RWPE1 (cell line): ENCODE measurements around the gene FAH.

Experiments used
- CTCF ChIA-PET: fragments of 350-600 bp; sonication (Branson Sonifier 250); formaldehyde crosslinking; extraction: SDS; loops from one replicate; lab custom pipeline; 2021; lab: Yijun Ruan, JAX
- POLR2A ChIA-PET: fragments of 400-600 bp; formaldehyde crosslinking; extraction: SDS; loops from one replicate; lab custom pipeline; 2020; ENCODE audit warnings: antibody characterized with exemption; ENCODE audit not compliant: low non-redundant PET; lab: Yijun Ruan, JAX
- DNase-seq: peaks from one replicate; pipeline ENCODE4 v3.0.0; 2012; ENCODE audit warnings: low spot score
- H3K27ac ChIP-seq: fragments of 450-650 bp; 2 replicates; pipeline ENCODE4 v1.5.1; 2017
- CTCF ChIP-seq: fragments of 450-650 bp; conservative IDR thresholded peaks from 2 replicates; pipeline ENCODE4 v1.5.1; 2017; ENCODE audit warnings: low read depth, mild to moderate bottlenecking

Gene FAH

DNA sequence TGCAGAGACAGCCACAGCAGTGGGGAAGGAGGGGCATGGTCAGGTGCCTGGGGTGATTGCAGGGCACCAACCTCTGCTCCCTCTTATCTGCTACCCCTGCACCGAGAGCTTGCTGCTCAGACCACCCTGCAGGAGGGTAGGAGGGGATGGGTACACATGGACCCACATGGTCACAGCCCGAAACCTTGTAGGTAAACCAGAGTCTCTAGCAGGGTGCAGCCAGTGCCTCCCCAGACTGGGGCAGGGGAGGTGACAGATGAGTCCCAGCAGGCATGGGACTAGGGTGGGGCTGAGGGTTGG lies 49.2 kb downstream of the FAH start:
- ChIA-PET POLR2A (no interaction called here), CTCF (no interaction called here)
- H3K27ac ChIP-seq = peak overlapping the region; percentile 38
- no peak for DNase-seq
- TF ChIP-seq CTCF = no peak

DNA sequence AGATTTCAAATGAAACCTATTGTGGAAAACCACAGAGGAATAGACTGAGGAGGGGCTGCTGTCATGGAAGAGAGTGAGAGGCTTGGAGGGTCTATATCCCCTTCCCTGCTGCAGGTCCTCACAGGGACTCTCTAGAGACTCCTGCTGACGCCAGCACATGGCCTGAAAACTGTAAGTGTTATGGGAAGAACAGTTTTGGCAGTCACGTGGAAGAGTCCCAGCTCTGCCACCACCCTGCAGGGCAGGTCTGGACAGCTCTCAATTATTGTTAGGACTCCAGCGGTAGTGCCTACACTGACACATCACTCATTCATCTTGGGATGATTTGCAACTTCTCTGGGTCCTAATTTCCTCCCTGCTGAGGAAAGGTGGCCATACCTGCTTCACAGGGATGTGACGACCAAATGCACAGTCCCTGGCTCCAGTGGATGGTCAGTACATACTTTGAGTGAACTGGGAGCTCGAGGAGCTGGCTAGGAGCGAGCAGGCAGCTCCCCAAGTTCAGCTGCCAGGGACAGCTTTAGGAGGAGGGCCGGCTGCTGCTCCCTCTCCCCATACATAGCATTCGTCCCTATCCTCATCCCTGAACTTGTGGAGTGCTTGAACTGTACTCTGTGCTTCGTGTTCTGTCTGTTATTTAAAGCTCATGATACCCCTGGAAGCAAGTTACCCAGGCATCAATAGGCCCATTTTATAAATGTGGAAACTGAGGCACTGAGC lies 50.0 kb downstream of the FAH start:
- ChIA-PET CTCF (interaction anchor here (0.6 to 0.7 kb wide), 3 partner anchors 35 to 107 kb away, joined by 3 to 4 read pairs (median 3); no protein-coding TSS in a partner anchor), POLR2A (no interaction called here)
- no peak for TF ChIP-seq CTCF
- peak overlapping the region; percentile 38 for H3K27ac ChIP-seq
- DNase-seq = peak; percentile 91

GRCh38 chr15:80203361-80203885 lies 50.6 kb downstream of the FAH start:
- ChIA-PET POLR2A (no interaction called here), CTCF (interaction anchor here (0.6 to 0.7 kb wide), 2 partner anchors 34 to 107 kb away, joined by 3 to 4 read pairs; no protein-coding TSS in a partner anchor)
- TF ChIP-seq CTCF = no peak
- no peak for DNase-seq
- peak overlapping the region; percentile 38 for H3K27ac ChIP-seq

DNA sequence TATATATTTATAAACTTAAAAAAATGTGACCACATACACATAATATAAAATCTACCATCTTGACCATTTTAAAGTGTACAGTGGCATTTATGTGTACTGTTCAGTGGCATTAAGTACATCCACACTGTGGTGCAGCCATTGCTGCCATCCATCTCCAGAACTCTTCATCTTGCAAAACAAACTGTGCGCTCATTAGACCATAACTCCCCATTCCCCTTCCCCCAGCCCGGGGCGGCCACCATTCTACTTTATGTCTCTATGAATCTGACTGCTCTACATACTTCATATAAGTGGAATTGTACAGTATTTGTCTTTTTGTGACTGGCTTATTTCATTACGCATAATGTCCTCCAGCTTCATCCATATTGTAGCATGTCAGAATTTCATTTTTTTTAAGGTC lies 51.4 kb downstream of the FAH start:
- no peak for TF ChIP-seq CTCF
- CTCF ChIA-PET = no interaction called here
- POLR2A ChIA-PET = no interaction called here
- no peak for DNase-seq
- no peak overlapping the region for H3K27ac ChIP-seq

GRCh38 chr15:80207887-80208286 lies 55.1 kb downstream of the FAH start:
- no peak for TF ChIP-seq CTCF
- ChIA-PET CTCF (interaction anchor here (0.6 kb wide), 1 partner anchor 1025 kb away, joined by 6 read pairs; no protein-coding TSS in a partner anchor), POLR2A (no interaction called here)

DNA sequence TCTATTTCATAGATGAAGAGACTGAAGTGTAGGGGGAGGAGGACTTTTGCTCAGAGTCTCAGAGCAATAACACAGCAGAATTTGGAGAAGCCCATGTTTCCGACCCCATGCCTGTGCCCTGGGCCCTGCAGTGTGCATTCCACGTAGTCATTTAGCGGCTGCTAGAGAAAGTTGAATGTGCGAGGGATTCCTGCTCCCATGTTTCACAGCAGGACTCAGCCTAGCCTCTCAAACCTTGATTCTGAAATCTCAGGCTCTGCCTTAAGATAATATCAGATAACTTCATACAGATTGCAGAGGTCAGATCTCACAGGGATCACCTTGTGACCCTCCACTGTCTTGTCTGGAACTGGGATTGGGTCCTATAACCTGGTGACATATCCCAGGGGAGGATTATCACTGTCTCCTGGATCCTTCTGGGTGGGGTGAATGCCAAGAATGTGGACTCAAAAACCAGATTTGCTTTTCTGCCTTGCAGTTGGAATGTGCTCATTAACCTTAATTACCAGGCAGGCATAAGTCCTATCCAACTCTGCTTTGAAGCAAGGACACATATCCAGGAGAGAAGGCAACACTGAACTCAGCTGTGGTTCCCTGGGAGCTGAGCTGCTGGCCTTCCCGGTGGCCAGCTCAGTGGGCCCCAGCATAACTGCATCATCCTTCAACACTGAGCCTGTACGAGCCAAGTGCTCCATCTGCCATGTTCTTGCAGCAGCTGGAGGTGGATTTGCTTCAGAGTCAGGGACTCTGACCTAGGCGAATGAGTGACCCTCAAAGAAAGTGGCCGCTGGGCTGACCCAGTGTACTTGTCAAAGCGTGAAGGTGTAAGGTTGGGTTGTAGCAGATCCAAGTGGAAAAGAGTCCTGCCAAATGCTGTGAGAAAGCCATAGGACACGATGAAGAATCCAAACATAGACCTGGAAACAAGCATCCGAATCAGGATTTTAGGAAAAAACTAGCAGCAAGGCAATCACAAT lies 56.2 kb downstream of the FAH start:
- no peak overlapping the region for H3K27ac ChIP-seq
- TF ChIP-seq CTCF = no peak
- CTCF ChIA-PET = no interaction called here
- POLR2A ChIA-PET = no interaction called here
- DNase-seq = no peak

More at GRCh38 chr15:80207887-80208286, 55.1 kb downstream of the FAH start:
- DNase-seq = peak; percentile 19
- H3K27ac ChIP-seq = no peak overlapping the region
